Spleen (tissue), 7 donors: ENCODE measurements around the gene HUS1B.

Experiments
- CTCF ChIP-seq, 11 experiments: fragments of 200-600 bp in 7 of 11; fragments of 450-650 bp in 4 of 11; sonication (generic) in 4 of 11; IDR thresholded peaks in 8 of 11; conservative IDR thresholded peaks in 3 of 11; 1 replicate in 7 of 11; 2 replicates in 4 of 11; pipeline versions ENCODE4 v1.4.0 to v1.8.0; 2016 to 2021; ENCODE audit warnings: antibody characterized with exemption in 11 of 11, inconsistent platforms in 4 of 11, mild to moderate bottlenecking in 1 of 11
- POLR2A ChIP-seq, 3 donors: fragments of 450-650 bp; IDR thresholded peaks; one replicate each; pipeline ENCODE4 v1.5.1; 2017; ENCODE audit warnings: antibody characterized with exemption in 3 of 3, mild to moderate bottlenecking in 1 of 3
- donor health status: DM: no; HTN: no; CAD: no; lungs with moderate emphysema.
- donor health status: DM: no; HTN: no; CAD: no.
- donor health status: DM: no; HTN: no; CAD: no.

GRCh38 chr6:680666-681340 is 23.9 kb upstream of the HUS1B start:
- TF ChIP-seq CTCF (IDR thresholded peaks at IDR 0.05 in 8 of 11, conservative IDR thresholded peaks at IDR 0.05 in 3 of 11) (no peak), POLR2A (IDR thresholded peaks at IDR 0.05) (no peak)
